Measurements from ENCODE around the gene ZNF660. TPM values are rescaled to one million over a fixed set of nuclear protein-coding genes. Genes with fewer than 3 reads are reported as not detected.
A peak's percentile ranks its signal among the peaks of the same experiment; 100 is the strongest.

ZNF660 gene
- total and polyA plus RNA-seq, 10 of the 15 experiments (the other 5 are each of a cell fraction or from before 2014, with no cell fraction given), result 0.62 to 2.6 (median 1.7) TPM

- TF ChIP-seq, protein P1, sequence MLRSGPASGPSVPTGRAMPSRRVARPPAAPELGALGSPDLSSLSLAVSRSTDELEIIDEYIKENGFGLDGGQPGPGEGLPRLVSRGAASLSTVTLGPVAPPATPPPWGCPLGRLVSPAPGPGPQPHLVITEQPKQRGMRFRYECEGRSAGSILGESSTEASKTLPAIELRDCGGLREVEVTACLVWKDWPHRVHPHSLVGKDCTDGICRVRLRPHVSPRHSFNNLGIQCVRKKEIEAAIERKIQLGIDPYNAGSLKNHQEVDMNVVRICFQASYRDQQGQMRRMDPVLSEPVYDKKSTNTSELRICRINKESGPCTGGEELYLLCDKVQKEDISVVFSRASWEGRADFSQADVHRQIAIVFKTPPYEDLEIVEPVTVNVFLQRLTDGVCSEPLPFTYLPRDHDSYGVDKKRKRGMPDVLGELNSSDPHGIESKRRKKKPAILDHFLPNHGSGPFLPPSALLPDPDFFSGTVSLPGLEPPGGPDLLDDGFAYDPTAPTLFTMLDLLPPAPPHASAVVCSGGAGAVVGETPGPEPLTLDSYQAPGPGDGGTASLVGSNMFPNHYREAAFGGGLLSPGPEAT (IDR thresholded peaks at IDR 0.05; ENCODE audit: low read depth), result 0 out of 2 replicates have a peak, but pooled peaks have one; percentile 23
- TF ChIP-seq ZNF207 (IDR thresholded peaks at IDR 0.05; ENCODE audit: borderline replicate concordance) (peak; percentile 54; the same call in 1 of the 2 replicates), GATAD2B (conservative IDR thresholded peaks at IDR 0.05; ENCODE audit: low read depth) (peak; percentile 68; the same call in 1 of the 2 replicates), MXI1 (IDR thresholded peaks at IDR 0.05; ENCODE audit: low read depth, low read length) (0 out of 2 replicates have a peak, but pooled peaks have one; percentile 37), ZNF217 (IDR thresholded peaks at IDR 0.05) (no peak), JUND (IDR thresholded peaks at IDR 0.05; ENCODE audit: low read depth, low read length) (0 out of 2 replicates have a peak, but pooled peaks have one; percentile 11), ZNF274 (IDR thresholded peaks at IDR 0.05; ENCODE audit: insufficient read depth, insufficient read length) (no peak), CBX5 (IDR thresholded peaks at IDR 0.05; ENCODE audit: low read depth) (no peak), HCFC1 (IDR thresholded peaks at IDR 0.05; ENCODE audit: low read length) (peak; percentile 13; the same call in 1 of the 2 replicates), BRCA1 (IDR thresholded peaks at IDR 0.05; ENCODE audit: low read depth, low read length) (no peak), BACH1 (IDR thresholded peaks at IDR 0.05; ENCODE audit: borderline replicate concordance) (no peak), CREM (IDR thresholded peaks at IDR 0.05; ENCODE audit: low read depth) (peak; percentile 70; the same call in 1 of the 2 replicates), SMAD1 (IDR thresholded peaks at IDR 0.05; ENCODE audit: low read depth, partially characterized antibody) (no peak), NFYA (IDR thresholded peaks at IDR 0.05; ENCODE audit: borderline replicate concordance, low read depth, low read length) (no peak), NFYB (IDR thresholded peaks at IDR 0.05; ENCODE audit: insufficient read depth, low read depth, low read length) (peak; percentile 48; the same call in 1 of the 2 replicates), CHD2 (IDR thresholded peaks at IDR 0.05; ENCODE audit: borderline replicate concordance, low read depth, low read length) (peak; percentile 28; the same call in 1 of the 2 replicates), ATF7 (IDR thresholded peaks at IDR 0.05; ENCODE audit: low read depth) (no peak), POLR2AphosphoS5 (IDR thresholded peaks at IDR 0.05; ENCODE audit: low read length) (peak; percentile 64; the same call in 1 of the 2 replicates), ZNF592 (IDR thresholded peaks at IDR 0.05) (no peak), GABPA (IDR thresholded peaks at IDR 0.05; ENCODE audit: low read depth) (peak; percentile 45; the same call in 1 of the 2 replicates), JUNB (IDR thresholded peaks at IDR 0.05) (no peak)
- TF ChIP-seq, protein P2, sequence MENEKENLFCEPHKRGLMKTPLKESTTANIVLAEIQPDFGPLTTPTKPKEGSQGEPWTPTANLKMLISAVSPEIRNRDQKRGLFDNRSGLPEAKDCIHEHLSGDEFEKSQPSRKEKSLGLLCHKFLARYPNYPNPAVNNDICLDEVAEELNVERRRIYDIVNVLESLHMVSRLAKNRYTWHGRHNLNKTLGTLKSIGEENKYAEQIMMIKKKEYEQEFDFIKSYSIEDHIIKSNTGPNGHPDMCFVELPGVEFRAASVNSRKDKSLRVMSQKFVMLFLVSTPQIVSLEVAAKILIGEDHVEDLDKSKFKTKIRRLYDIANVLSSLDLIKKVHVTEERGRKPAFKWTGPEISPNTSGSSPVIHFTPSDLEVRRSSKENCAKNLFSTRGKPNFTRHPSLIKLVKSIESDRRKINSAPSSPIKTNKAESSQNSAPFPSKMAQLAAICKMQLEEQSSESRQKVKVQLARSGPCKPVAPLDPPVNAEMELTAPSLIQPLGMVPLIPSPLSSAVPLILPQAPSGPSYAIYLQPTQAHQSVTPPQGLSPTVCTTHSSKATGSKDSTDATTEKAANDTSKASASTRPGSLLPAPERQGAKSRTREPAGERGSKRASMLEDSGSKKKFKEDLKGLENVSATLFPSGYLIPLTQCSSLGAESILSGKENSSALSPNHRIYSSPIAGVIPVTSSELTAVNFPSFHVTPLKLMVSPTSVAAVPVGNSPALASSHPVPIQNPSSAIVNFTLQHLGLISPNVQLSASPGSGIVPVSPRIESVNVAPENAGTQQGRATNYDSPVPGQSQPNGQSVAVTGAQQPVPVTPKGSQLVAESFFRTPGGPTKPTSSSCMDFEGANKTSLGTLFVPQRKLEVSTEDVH (IDR thresholded peaks at IDR 0.05; ENCODE audit: low read depth, partially characterized antibody), result no peak
Measured at GRCh38 chr3:44584646-44585501, at the start of gene ZNF660 (continued).
